CD14-positive monocyte (primary cell): ENCODE measurements around the gene STK33. TPM values are rescaled to one million over a fixed set of nuclear protein-coding genes. Genes with fewer than 3 reads are reported as not detected.
A peak's percentile ranks its signal among the peaks of the same experiment; 100 is the strongest.

Experiments used
- DNase-seq, 3 donors: peaks; one replicate each; pipeline ENCODE4 v3.0.0-alpha.2; 2011 to 2022
- H2AFZ ChIP-seq: 2 replicates; pipeline ENCODE4 v1.6.0; 2012; ENCODE audit warnings: mild to moderate bottlenecking, low read depth, low read length, inconsistent platforms; ENCODE audit not compliant: insufficient read depth, poor library complexity, severe bottlenecking
- H3K27ac ChIP-seq, 2 donors: 1 replicate in 1 of 2; 2 replicates in 1 of 2; pipeline ENCODE4 v1.5.1; 2012 to 2013; ENCODE audit warnings: low read length in 2 of 2, control low read depth in 1 of 2, inconsistent platforms in 1 of 2, low read depth in 1 of 2, mild to moderate bottlenecking in 1 of 2
- H3K27me3 ChIP-seq, 2 donors: one replicate each; pipeline versions ENCODE4 v1.6.0 to v1.6.1; 2011 to 2013; ENCODE audit warnings: low read length in 2 of 2; ENCODE audit not compliant: control insufficient read depth in 2 of 2, insufficient read depth in 2 of 2
- H3K36me3 ChIP-seq, 2 donors: replicated peaks in 1 of 2; 1 replicate in 1 of 2; 2 replicates in 1 of 2; pipeline versions ENCODE4 v1.5.1 to v1.6.1; 2012 to 2013; ENCODE audit warnings: low read length in 2 of 2, control low read depth in 1 of 2, inconsistent platforms in 1 of 2, mild to moderate bottlenecking in 1 of 2; ENCODE audit not compliant: insufficient read depth in 2 of 2, control insufficient read depth in 1 of 2
- H3K4me1 ChIP-seq, 2 donors: 1 replicate in 1 of 2; 2 replicates in 1 of 2; pipeline versions ENCODE4 v1.5.1 to v1.6.1; 2012 to 2013; ENCODE audit warnings: low read length in 2 of 2, control low read depth in 1 of 2, inconsistent platforms in 1 of 2, mild to moderate bottlenecking in 1 of 2, moderate library complexity in 1 of 2; ENCODE audit not compliant: insufficient read depth in 2 of 2, control insufficient read depth in 1 of 2
- H3K4me2 ChIP-seq: replicated peaks from 2 replicates; pipeline ENCODE3; 2012; ENCODE audit warnings: low read length, moderate library complexity, mild to moderate bottlenecking; ENCODE audit not compliant: poor library complexity, severe bottlenecking; ENCODE audit errors: extremely low read depth
- H3K4me3 ChIP-seq, 3 experiments: fragments of 200-600 bp in 1 of 3; sonication (generic) in 1 of 3; replicated peaks in 1 of 3; 1 replicate in 2 of 3; 2 replicates in 1 of 3; pipeline ENCODE4 v1.5.1; 2011 to 2013; ENCODE audit warnings: low read length in 3 of 3, mild to moderate bottlenecking in 3 of 3, control low read depth in 2 of 3, low read depth in 2 of 3, inconsistent platforms in 1 of 3, moderate library complexity in 1 of 3
- H3K79me2 ChIP-seq: 2 replicates; pipeline ENCODE4 v1.6.0; 2012; ENCODE audit warnings: mild to moderate bottlenecking, control low read depth, inconsistent platforms, low read length, moderate library complexity; ENCODE audit not compliant: insufficient read depth
- H3K9ac ChIP-seq: 2 replicates; pipeline ENCODE4 v1.6.0; 2017; ENCODE audit warnings: low read length, mild to moderate bottlenecking; ENCODE audit not compliant: insufficient read depth, poor library complexity, severe bottlenecking
- H3K9me3 ChIP-seq, 2 donors: replicated peaks in 1 of 2; 1 replicate in 1 of 2; 2 replicates in 1 of 2; pipeline versions ENCODE4 v1.5.1 to v1.6.1; 2012 to 2013; ENCODE audit warnings: low read length in 2 of 2, control low read depth in 1 of 2; ENCODE audit not compliant: control insufficient read depth in 1 of 2, insufficient read depth in 1 of 2
- H4K20me1 ChIP-seq: 2 replicates; pipeline ENCODE4 v1.6.0; 2012; ENCODE audit warnings: mild to moderate bottlenecking, low read length, control low read depth, moderate library complexity; ENCODE audit not compliant: insufficient read depth
- H3K27ac Mint-ChIP-seq, 7 donors: one replicate each; pipeline ENCODE4 v1.8.0; 2020; ENCODE audit warnings: mild to moderate bottlenecking in 7 of 7, mixed read lengths in 7 of 7, moderate library complexity in 6 of 7, inconsistent platforms in 2 of 7
- H3K27me3 Mint-ChIP-seq, 3 donors: one replicate each; pipeline ENCODE4 v1.8.0; 2021 to 2022; ENCODE audit warnings: low read depth in 3 of 3, mild to moderate bottlenecking in 3 of 3, mixed read lengths in 3 of 3, moderate library complexity in 3 of 3, inconsistent platforms in 1 of 3
- H3K36me3 Mint-ChIP-seq, 2 donors: one replicate each; pipeline ENCODE4 v1.8.0; 2020; ENCODE audit warnings: mixed read lengths in 2 of 2, inconsistent platforms in 1 of 2, mild to moderate bottlenecking in 1 of 2
- H3K4me1 Mint-ChIP-seq: one replicate; pipeline ENCODE4 v1.8.0; 2020; ENCODE audit warnings: mild to moderate bottlenecking, mixed read lengths
- H3K4me3 Mint-ChIP-seq, 2 donors: one replicate each; pipeline ENCODE4 v1.8.0; 2020; ENCODE audit warnings: mild to moderate bottlenecking in 2 of 2, mixed read lengths in 2 of 2, moderate library complexity in 1 of 2
- H3K9me3 Mint-ChIP-seq, 7 donors: one replicate each; pipeline ENCODE4 v1.8.0; 2020 to 2022; ENCODE audit warnings: mixed read lengths in 7 of 7, mild to moderate bottlenecking in 6 of 7, moderate library complexity in 6 of 7, inconsistent platforms in 2 of 7
- CTCF ChIP-seq: fragments of 200-600 bp; IDR thresholded peaks from one replicate; pipeline ENCODE4 v1.8.0; 2022; ENCODE audit warnings: antibody characterized with exemption, mild to moderate bottlenecking
- WGBS: methylation state at CpG from one replicate; pipeline ENCODE4 v1.1.5; 2013; ENCODE audit warnings: missing lambda C conversion rate; ENCODE audit not compliant: insufficient coverage; 5-methylcytosine and 5-hydroxymethylcytosine counted together
- intact Hi-C, 2 donors: fragments of 100-400 bp; cut with micrococcal nuclease; formaldehyde crosslinking; loops; one replicate each; pipeline versions ENCODE4 v1.15.0 to v1.15.1; 2023
- polyA plus RNA-seq, 3 donors: library from polyadenylated mRNA; depleted of rRNA in 1 of 3; unstranded in 2 of 3; stranded (reverse) in 1 of 3; fragments of 300-500 nt in 2 of 3; fragments of >200 nt in 1 of 3; fragmentation: Illumina TruSeq in 2 of 3; gene quantifications; 1 replicate in 2 of 3; 2 replicates in 1 of 3; pipeline ENCODE4 v1.2.3, GENCODE V29; 2012 to 2021

STK33 gene
- polyA plus RNA-seq, 3 donors = not detected

GRCh38 chr11:8566613-8567210 is 27.3 kb downstream of the STK33 start:
- intact Hi-C loops = loop anchor here (2.0 to 10.0 kb wide), 3 partner anchors 242 to 374 kb away; no protein-coding TSS in a partner anchor
- no peak overlapping the region for H2AFZ ChIP-seq
- H3K9me3 Mint-ChIP-seq = peaks cover 0 to 5% (median 2%) of the 10 kb centered on the region in 7 donors

GRCh38 chr11:8564526-8564925 is 29.5 kb downstream of the STK33 start:
- Mint-ChIP-seq H3K9me3 (peaks cover 5 to 12% (median 5%) of the 10 kb centered on the region in 7 donors), H3K4me1 (no peaks in the 10 kb centered on the region), H3K27ac (no peak overlapping the region), H3K36me3 (no peaks in the 10 kb centered on the region), H3K27me3 (no peaks in the 10 kb centered on the region), H3K4me3 (no peak overlapping the region)
- DNase-seq = no peak
- WGBS = no CpG with 5 or more reads among the region's 2 CpGs
- TF ChIP-seq CTCF = no peak
- Histone ChIP-seq H3K79me2 (no peaks in the 10 kb centered on the region), H3K4me2 (no peak overlapping the region), H3K4me1 (no peaks in the 10 kb centered on the region), H3K27me3 (peaks cover 0 to 3% of the 10 kb centered on the region in 2 donors), H3K9ac (no peak overlapping the region), H4K20me1 (no peaks in the 10 kb centered on the region), H3K4me3 (no peak overlapping the region), H3K36me3 (no peaks in the 10 kb centered on the region), H3K9me3 (peaks cover 0 to 3% of the 10 kb centered on the region in 2 donors), H3K27ac (no peak overlapping the region), H2AFZ (no peak overlapping the region)
- intact Hi-C loops = loop anchor here in 1 of 2 donors (10.0 kb wide), 1 partner anchor 240 kb away; no protein-coding TSS in a partner anchor

More at GRCh38 chr11:8566613-8567210, 27.3 kb downstream of the STK33 start:
- H3K9ac ChIP-seq = no peak overlapping the region
- Mint-ChIP-seq H3K4me1 (no peaks in the 10 kb centered on the region), H3K36me3 (no peaks in the 10 kb centered on the region), H3K4me3 (no peak overlapping the region), H3K27me3 (no peaks in the 10 kb centered on the region), H3K27ac (no peak overlapping the region)
- peak; percentile 77 for TF ChIP-seq CTCF
- H3K9me3 ChIP-seq = peaks cover 0 to 2% of the 10 kb centered on the region in 2 donors
- no peaks in the 10 kb centered on the region for H3K79me2 ChIP-seq
- H3K27ac ChIP-seq = no peak overlapping the region
- no peak overlapping the region for H3K4me2 ChIP-seq
- H4K20me1 ChIP-seq = no peaks in the 10 kb centered on the region
- WGBS = no CpG with 5 or more reads among the region's 5 CpGs
- no peaks in the 10 kb centered on the region for H3K4me1 ChIP-seq
- DNase-seq = peak; percentile 3 to 60 (median 25)
- no peaks in the 10 kb centered on the region for H3K36me3 ChIP-seq
- H3K27me3 ChIP-seq = peaks cover 0 to 3% of the 10 kb centered on the region in 2 donors
- H3K4me3 ChIP-seq = no peak overlapping the region
